Activated CD4-positive, alpha-beta T cell treated with anti-CD3 and anti-CD28 coated beads, Interleukin-2, amount 50 U/mL, for 1 hour (primary cell): ENCODE results near the gene DBN1.

ENCODE experiments used
- DNase-seq: peaks from one replicate; pipeline ENCODE4 v3.0.0-alpha.2; 2020

DBN1 gene

GRCh38 chr5:177472460-177473442 is 683 bp downstream of the DBN1 start:
- DNase-seq, result peak; percentile 33

- DNase-seq, result no peak
Observed at GRCh38 chr5:177471610-177472356, 1.7 kb downstream of the DBN1 start.

GRCh38 chr5:177470759-177471536 is 2.5 kb downstream of the DBN1 start:
- no peak for DNase-seq

GRCh38 chr5:177469750-177470525 is 3.5 kb downstream of the DBN1 start:
- DNase-seq, result no peak

- no peak for DNase-seq
Observed at GRCh38 chr5:177468685-177469628, 4.5 kb downstream of the DBN1 start.

- no peak for DNase-seq
Observed at GRCh38 chr5:177468329-177468684, 5.1 kb downstream of the DBN1 start.

GRCh38 chr5:177467436-177467835 is 6.0 kb downstream of the DBN1 start:
- no peak for DNase-seq

- no peak for DNase-seq
Observed at GRCh38 chr5:177466861-177467260, 6.6 kb downstream of the DBN1 start.

DNA sequence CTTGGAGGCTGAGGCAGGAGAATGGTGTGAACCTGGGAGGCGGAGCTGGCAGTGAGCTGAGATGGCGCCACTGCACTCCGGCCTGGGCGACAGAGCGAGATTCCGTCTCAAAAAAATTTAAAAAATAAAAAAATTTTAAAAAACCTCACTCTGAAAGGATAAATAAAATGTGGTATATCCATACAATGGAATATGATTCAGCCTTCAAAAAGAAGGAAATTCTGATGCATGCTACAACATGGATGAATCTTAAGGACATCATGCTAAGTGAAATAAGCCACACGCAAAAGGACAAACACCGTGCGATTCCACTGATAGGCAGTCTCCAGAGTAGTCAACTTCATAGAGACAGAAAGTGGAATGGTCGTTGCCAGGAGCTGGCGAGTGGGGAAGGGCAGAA is 8.4 kb downstream of the DBN1 start:
- DNase-seq, result no peak

- DNase-seq, result no peak
Observed at GRCh38 chr5:177462021-177462670, 11.3 kb downstream of the DBN1 start.

DNA sequence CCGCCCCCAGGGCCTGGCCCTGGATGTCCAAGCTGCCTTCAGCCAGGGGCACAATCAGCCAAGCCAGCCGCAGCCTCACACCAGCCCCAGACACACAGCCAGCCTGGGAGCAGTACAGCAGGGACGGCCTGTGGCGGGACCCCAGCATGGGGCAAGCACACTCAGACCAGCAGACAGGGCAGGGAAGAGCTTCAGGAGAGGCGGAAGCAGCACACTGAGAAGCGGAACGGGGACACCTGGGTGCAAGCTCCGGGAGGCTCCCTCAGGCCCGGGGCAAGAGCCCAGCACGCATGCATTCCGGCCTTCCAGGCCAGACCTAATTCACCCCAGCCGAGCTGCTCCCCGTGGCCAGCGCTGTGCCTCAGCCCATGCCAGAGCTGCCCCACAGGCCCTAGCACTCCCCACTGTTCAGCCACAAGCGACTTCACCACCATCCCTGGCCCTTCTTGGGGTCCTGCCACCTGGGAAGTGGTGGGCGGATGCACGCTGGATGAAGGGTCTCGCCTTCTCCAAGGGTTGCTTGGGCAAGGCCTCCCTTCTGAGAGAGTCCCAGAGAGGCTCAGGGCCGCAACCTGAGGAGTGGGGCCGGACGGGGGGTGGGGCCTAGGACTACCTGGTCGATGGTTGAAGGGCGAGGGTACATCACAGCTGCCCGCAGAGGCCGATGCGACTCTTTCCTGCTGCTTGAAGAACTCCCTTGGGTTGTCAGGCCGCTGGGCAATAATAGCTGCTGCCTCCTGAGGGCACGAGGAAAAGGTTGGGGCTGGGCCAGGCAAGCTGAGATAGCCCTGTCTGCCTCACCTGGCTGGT is 13.4 kb downstream of the DBN1 start:
- no peak for DNase-seq

DNA sequence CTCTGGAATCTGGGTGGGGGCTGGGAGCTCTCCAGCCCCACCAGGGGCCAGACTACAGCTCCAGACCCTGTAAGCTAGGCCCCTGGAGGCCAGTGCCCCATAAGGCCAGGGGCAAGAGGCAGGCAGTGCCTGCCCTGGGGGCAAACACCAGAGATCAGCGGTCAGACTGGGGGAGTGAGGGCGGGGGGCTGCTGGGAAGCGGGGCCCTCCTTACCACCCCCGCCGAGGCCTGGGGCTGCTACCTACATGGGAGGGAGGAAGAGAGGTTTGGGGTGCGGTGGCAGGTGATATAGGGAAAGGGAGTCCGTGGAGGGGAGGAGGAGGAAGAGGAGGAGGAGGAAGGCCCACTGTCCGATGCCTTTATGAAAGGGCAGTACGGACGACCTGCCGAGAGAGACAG is 14.1 kb downstream of the DBN1 start:
- no peak for DNase-seq

DNA sequence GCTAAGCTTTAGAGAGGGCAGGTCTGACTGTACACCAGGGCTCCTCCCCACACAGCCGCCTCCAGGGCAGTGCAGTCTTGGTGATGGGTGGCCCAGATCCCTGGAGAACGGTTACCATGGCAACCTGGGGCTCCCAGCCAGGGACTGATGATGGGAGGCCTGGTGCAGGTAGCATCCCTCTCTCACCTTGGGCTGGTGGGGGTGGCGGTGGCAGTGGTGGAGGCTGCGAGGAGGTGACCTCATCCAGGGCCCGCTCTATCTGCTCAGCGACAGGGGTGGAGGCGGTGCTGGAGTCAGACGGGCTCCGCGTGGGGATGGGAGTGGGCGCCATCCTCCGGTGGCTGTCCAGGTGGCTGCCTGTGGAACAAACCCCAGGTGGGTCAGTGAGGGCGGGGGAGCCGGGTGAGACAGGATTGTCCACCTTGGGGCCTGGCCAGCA is 14.5 kb downstream of the DBN1 start:
- DNase-seq, result no peak

DNA sequence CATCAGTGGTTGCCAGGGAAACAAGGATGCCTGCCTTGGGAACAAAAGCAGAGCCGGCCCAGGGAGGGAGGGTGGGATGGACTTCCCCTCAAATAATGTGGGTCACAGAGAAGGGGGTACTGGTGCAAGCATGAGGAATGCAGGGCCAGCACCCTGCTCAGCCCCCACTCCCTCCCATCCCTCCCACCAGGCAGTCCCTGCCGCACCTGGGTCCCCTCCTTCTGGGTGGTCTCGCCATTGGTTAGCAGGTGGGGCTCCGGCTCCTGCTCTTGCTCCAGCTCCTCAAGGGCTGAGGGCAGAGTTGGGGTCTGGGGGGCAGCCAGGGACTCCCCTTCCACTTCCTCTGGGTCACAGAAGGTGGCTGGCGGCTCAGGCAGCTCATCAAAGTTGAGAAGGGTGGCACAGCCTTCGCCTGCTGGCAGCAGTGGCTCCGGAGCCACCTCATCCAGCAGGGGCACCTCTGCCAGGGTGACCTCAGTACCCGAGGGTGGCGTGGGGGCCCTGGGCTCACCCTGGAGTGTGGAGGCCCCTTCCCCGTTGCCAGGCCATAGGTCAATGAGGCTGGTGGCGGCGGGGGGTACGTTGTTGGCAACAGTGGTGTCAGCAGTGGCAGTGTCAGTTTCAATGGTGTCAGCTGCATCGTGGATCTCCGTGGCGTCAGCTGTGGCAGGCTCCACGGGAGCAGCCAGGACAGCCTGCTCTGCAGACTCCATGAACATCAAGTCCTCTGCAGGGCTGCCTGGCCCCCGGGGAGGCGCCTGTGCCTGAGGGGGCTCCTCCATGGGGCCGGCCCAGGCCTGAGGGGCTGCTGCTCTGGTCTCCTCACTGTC is 15.4 kb downstream of the DBN1 start:
- DNase-seq, result no peak

- peak; percentile 38 for DNase-seq
Observed at GRCh38 chr5:177456976-177457851, 16.2 kb downstream of the DBN1 start.

GRCh38 chr5:177456591-177456964 is 16.9 kb downstream of the DBN1 start:
- DNase-seq, result no peak

DNA sequence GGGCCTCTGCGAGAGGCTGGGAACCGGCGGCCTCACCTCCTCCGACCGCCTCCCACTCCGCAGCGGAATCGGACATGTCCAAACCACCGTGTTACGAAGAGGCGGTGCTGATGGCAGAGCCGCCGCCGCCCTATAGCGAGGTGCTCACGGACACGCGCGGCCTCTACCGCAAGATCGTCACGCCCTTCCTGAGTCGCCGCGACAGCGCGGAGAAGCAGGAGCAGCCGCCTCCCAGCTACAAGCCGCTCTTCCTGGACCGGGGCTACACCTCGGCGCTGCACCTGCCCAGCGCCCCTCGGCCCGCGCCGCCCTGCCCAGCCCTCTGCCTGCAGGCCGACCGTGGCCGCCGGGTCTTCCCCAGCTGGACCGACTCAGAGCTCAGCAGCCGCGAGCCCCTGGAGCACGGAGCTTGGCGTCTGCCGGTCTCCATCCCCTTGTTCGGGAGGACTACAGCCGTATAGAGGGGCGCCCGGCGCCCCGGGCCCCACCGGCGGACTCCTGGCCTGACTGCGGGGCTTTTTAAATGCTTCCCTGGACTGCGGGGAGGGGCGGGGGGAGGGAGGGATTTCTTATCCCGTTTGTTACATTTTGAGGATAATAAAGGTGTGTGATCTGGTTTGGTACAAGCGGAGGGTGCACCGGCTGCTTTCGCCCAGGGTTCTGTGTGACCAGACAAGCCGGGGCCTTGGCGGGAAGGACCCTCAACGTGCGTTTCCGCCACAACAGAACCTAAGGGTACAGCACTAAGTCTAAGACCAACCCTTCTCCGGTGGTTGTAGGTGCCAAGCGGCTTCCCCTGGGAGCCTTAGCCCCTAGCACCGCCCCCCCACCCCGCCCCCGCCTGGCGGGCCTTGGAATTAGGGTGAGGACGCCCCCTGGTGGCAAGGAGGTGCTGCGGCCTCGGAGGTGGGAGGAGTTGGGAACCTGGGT is 17.5 kb downstream of the DBN1 start:
- peak; percentile 96 for DNase-seq
